Erythroblast (primary cell): ENCODE data around the gene ANO6.
"Not testable (repeated sequence)": the region's sequence is repeated elsewhere in the genome, so short reads cannot be mapped to it uniquely, and the experiment has no call there.

Experiments used
- GATA1 ChIP-seq: IDR thresholded peaks from 2 replicates; pipeline ENCODE4 v1.6.1; 2011; ENCODE audit warnings: low read depth, mild to moderate bottlenecking, control low read depth, low read length, moderate library complexity
- POLR2A ChIP-seq: IDR thresholded peaks from 2 replicates; pipeline ENCODE4 v1.6.1; 2011; ENCODE audit warnings: mild to moderate bottlenecking, low read length

DNA sequence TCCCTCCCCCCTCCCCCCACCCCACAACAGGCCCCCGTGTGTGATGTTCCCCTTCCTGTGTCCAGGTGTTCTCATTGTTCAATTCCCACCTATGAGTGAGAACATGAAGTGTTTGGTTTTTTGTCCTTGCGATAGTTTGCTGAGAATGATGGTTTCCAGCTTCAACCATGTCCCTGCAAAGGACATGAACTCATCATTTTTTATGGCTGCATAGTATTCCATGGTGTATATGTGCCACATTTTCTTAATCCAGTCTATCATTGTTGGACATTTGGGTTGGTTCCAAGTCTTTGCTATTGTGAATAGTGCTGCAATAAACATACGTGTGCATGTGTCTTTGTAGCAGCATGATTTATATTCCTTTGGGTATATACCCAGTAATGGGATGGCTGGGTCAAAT is 101.4 kb downstream of the ANO6 start:
- TF ChIP-seq POLR2A, GATA1: not testable (repeated sequence)
